ENCODE measurements around the gene ARL6IP5.

GRCh38 chr3:69122403-69122802, 37.7 kb downstream of the ARL6IP5 start, which contains the start of gene LMOD3:
- TF ChIP-seq EZH2 (IDR thresholded peaks at IDR 0.05) (no peak), POLR2AphosphoS5 (IDR thresholded peaks at IDR 0.05; ENCODE audit: borderline replicate concordance, low read depth, low read length) (no peak), FOXP2 (optimal IDR thresholded peaks at IDR 0.05; ENCODE audit: control extremely low read depth, extremely low read length, insufficient read depth) (no peak)

Measured in SK-N-MC (cell line).